Fibroblast of mammary gland (primary cell): Measurements from ENCODE around the gene PPA2.

ENCODE experiments used
- DNase-seq: peaks from one replicate; pipeline ENCODE4 v3.0.0-alpha.2; 2010; ENCODE audit warnings: low read depth
- H3K4me3 ChIP-seq: 2 replicates; pipeline ENCODE4 v1.5.1; 2011; ENCODE audit warnings: low read depth, mild to moderate bottlenecking, low read length, moderate library complexity; ENCODE audit not compliant: control insufficient read depth
- TF ChIP-seq, protein P1 (sequence below): conservative IDR thresholded peaks from 2 replicates; pipeline ENCODE4 v1.5.1; 2011; ENCODE audit warnings: low read depth, low read length, inconsistent platforms; ENCODE audit not compliant: control insufficient read depth, insufficient read depth

Gene PPA2

DNA sequence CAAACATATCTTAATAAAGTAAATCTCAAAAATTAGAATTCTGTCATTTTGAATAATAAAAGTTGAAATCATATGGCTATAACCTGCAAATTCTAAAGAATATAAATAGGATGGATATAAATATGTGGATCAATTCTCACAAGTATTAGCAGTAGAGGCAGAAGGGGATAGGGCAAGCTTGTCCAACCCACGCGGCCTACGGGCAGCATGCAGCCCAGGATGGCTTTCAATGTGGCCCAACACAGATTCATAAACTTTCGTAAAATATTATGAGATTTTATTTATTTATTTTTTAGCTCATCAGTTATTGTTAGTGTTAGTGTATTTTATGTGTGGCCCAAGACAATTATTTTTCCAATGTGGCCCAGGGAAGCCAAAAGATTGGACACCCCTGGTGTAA lies 41.4 kb downstream of the PPA2 start:
- no peak for DNase-seq
- no peak overlapping the region for H3K4me3 ChIP-seq
- TF ChIP-seq, protein P1, sequence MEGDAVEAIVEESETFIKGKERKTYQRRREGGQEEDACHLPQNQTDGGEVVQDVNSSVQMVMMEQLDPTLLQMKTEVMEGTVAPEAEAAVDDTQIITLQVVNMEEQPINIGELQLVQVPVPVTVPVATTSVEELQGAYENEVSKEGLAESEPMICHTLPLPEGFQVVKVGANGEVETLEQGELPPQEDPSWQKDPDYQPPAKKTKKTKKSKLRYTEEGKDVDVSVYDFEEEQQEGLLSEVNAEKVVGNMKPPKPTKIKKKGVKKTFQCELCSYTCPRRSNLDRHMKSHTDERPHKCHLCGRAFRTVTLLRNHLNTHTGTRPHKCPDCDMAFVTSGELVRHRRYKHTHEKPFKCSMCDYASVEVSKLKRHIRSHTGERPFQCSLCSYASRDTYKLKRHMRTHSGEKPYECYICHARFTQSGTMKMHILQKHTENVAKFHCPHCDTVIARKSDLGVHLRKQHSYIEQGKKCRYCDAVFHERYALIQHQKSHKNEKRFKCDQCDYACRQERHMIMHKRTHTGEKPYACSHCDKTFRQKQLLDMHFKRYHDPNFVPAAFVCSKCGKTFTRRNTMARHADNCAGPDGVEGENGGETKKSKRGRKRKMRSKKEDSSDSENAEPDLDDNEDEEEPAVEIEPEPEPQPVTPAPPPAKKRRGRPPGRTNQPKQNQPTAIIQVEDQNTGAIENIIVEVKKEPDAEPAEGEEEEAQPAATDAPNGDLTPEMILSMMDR: no peak

DNA sequence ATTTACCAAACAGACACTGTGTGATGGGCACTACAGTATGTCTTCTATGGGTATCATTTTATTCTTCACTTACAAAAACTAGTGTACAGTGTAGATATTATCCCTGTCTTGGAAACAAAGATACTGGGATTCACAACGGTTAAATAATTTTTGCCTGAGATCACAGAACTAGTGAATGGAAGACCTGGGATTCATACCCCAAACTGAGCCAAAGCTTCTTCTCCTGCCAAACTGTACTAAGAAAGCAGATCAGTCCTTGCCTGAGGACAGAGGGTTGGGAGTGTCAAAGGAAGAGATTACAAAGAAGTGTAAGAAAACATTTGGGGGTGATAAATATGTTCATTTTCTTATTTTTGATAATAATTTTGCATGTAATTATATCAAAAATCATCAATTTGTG lies 43.1 kb downstream of the PPA2 start:
- DNase-seq: no peak
- no peak overlapping the region for H3K4me3 ChIP-seq
- TF ChIP-seq, protein P1: no peak

DNA sequence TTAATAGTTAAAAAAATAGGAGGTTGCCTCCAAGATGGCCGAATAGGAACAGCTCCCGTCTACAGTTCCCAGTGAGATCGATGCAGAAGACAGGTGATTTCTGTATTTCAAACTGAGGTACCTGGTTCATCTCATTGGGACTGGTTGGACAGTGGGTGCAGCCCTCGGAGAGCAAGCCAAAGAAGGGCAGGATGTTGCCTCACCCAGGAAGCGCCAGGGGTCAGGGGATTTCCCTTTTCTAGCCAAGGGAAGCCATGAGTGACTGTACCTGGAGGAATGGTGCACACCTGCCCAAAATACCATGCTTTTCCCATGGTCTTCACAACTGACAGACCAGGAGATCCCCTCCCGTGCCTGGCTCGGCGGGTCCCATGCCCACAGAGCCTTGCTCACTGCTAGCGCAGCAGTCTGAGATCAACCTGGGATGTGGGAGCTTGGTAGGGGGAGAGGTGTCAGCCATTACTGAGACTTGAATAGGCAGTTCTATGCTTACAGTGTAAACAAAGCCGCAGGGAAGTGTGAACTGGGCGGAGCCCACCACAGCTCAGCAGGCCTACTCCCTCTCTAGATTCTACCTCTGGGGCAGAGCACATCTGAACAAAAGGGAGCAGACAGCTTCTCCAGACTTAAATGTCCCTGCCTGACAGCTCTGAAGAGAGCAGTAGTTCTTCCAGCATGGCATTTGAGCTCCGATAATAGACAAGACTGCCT lies 47.5 kb downstream of the PPA2 start:
- no peak for DNase-seq
- H3K4me3 ChIP-seq: no peak overlapping the region
- TF ChIP-seq, protein P1: no peak

DNA sequence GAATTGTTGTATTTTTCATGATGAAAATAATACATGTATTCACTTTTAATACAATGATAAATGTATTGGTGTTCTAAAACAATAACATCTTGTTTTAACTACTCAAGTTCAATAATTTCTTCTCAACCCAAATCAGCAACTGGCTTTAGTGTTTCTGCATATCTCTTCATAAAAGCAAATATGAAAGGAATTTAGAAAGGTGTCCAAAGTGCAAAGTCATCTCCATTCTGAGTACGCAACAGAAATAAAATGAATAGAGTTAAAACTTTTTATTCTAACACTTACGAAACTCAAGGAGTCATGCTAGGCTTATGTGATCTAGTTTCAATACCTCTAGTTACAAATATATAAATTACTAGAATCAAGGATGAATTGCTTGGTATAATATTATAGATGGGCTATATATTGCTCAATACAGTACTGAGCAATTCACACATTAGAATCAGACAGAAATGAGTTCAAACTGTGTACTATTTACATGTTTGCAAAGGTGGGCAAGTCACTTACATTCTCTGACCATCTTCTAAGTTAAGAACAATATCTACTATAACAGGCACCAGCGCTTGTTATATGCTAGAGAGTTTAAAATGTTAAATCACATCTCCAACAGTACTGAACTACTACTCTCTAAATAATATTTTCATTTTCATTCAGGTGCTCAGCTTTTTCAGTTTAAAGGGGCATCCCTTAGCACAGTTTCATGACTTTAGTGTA lies 51.5 kb downstream of the PPA2 start:
- no peak for DNase-seq
- TF ChIP-seq, protein P1: no peak
- H3K4me3 ChIP-seq: no peak overlapping the region

DNA sequence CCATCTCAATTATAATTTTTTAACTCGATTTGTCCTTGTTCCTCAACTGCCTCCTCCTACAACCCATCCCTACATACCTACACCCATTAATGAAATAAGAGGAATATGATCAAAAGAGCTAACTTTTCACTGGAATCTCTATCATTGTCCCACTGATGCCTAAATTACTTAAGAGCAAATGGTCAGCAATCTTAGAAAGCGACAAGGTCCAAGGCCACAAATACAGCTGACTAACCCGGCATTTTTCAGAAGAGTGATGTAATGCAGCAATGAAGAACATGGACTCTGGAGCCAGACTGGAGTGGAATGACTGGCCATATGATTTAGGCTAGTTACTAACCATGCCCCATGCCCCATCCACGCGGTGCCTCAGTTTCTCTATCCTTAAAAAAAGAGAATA lies 56.2 kb downstream of the PPA2 start:
- DNase-seq: peak; percentile 24
- no peak overlapping the region for H3K4me3 ChIP-seq
- TF ChIP-seq, protein P1: no peak

DNA sequence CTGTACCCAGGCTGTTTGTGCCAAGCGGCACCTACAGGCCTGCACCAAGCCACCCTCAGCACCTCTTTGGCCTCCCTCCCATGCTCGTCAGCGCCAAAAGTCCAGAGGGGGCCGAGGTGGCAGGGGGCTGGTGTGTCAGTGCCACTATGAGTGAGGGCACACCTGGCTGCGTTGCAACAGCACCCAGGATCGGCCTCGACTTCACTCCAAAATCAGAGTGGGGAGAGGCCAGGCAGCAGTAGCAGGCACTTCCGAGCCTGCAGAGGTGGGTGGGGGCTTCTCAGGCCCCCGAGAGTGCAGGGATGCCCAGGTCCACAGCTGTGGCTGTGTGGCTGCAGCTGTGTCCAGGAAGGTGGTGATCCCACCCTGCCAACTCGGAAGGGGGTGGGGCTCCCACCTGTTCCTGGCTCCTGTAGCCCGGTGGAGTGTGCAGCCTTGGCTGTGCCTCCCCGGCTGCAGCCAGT lies 58.5 kb downstream of the PPA2 start:
- H3K4me3 ChIP-seq: no peak overlapping the region
- TF ChIP-seq, protein P1: no peak
- no peak for DNase-seq
